CD14-positive monocyte (primary cell): Measurements from ENCODE around the gene DPH1. TPM values are rescaled to one million over a fixed set of nuclear protein-coding genes. Genes with fewer than 3 reads are reported as not detected.
"Not testable (repeated sequence)": the region's sequence is repeated elsewhere in the genome, so short reads cannot be mapped to it uniquely, and the experiment has no call there.

Experiments
- DNase-seq, 3 donors: peaks; one replicate each; pipeline ENCODE4 v3.0.0-alpha.2; 2011 to 2022
- H2AFZ ChIP-seq: 2 replicates; pipeline ENCODE4 v1.6.0; 2012; ENCODE audit warnings: mild to moderate bottlenecking, low read depth, low read length, inconsistent platforms; ENCODE audit not compliant: insufficient read depth, poor library complexity, severe bottlenecking
- H3K27ac ChIP-seq, 2 donors: 1 replicate in 1 of 2; 2 replicates in 1 of 2; pipeline ENCODE4 v1.5.1; 2012 to 2013; ENCODE audit warnings: low read length in 2 of 2, control low read depth in 1 of 2, inconsistent platforms in 1 of 2, low read depth in 1 of 2, mild to moderate bottlenecking in 1 of 2
- H3K27me3 ChIP-seq, 2 donors: one replicate each; pipeline versions ENCODE4 v1.6.0 to v1.6.1; 2011 to 2013; ENCODE audit warnings: low read length in 2 of 2; ENCODE audit not compliant: control insufficient read depth in 2 of 2, insufficient read depth in 2 of 2
- H3K36me3 ChIP-seq, 2 donors: replicated peaks in 1 of 2; 1 replicate in 1 of 2; 2 replicates in 1 of 2; pipeline versions ENCODE4 v1.5.1 to v1.6.1; 2012 to 2013; ENCODE audit warnings: low read length in 2 of 2, control low read depth in 1 of 2, inconsistent platforms in 1 of 2, mild to moderate bottlenecking in 1 of 2; ENCODE audit not compliant: insufficient read depth in 2 of 2, control insufficient read depth in 1 of 2
- H3K4me1 ChIP-seq, 2 donors: 1 replicate in 1 of 2; 2 replicates in 1 of 2; pipeline versions ENCODE4 v1.5.1 to v1.6.1; 2012 to 2013; ENCODE audit warnings: low read length in 2 of 2, control low read depth in 1 of 2, inconsistent platforms in 1 of 2, mild to moderate bottlenecking in 1 of 2, moderate library complexity in 1 of 2; ENCODE audit not compliant: insufficient read depth in 2 of 2, control insufficient read depth in 1 of 2
- H3K4me2 ChIP-seq: replicated peaks from 2 replicates; pipeline ENCODE3; 2012; ENCODE audit warnings: low read length, moderate library complexity, mild to moderate bottlenecking; ENCODE audit not compliant: poor library complexity, severe bottlenecking; ENCODE audit errors: extremely low read depth
- H3K4me3 ChIP-seq, 3 experiments: fragments of 200-600 bp in 1 of 3; sonication (generic) in 1 of 3; replicated peaks in 1 of 3; 1 replicate in 2 of 3; 2 replicates in 1 of 3; pipeline ENCODE4 v1.5.1; 2011 to 2013; ENCODE audit warnings: low read length in 3 of 3, mild to moderate bottlenecking in 3 of 3, control low read depth in 2 of 3, low read depth in 2 of 3, inconsistent platforms in 1 of 3, moderate library complexity in 1 of 3
- H3K79me2 ChIP-seq: 2 replicates; pipeline ENCODE4 v1.6.0; 2012; ENCODE audit warnings: mild to moderate bottlenecking, control low read depth, inconsistent platforms, low read length, moderate library complexity; ENCODE audit not compliant: insufficient read depth
- H3K9ac ChIP-seq: 2 replicates; pipeline ENCODE4 v1.6.0; 2017; ENCODE audit warnings: low read length, mild to moderate bottlenecking; ENCODE audit not compliant: insufficient read depth, poor library complexity, severe bottlenecking
- H3K9me3 ChIP-seq, 2 donors: replicated peaks in 1 of 2; 1 replicate in 1 of 2; 2 replicates in 1 of 2; pipeline versions ENCODE4 v1.5.1 to v1.6.1; 2012 to 2013; ENCODE audit warnings: low read length in 2 of 2, control low read depth in 1 of 2; ENCODE audit not compliant: control insufficient read depth in 1 of 2, insufficient read depth in 1 of 2
- H4K20me1 ChIP-seq: 2 replicates; pipeline ENCODE4 v1.6.0; 2012; ENCODE audit warnings: mild to moderate bottlenecking, low read length, control low read depth, moderate library complexity; ENCODE audit not compliant: insufficient read depth
- H3K27ac Mint-ChIP-seq, 7 donors: one replicate each; pipeline ENCODE4 v1.8.0; 2020; ENCODE audit warnings: mild to moderate bottlenecking in 7 of 7, mixed read lengths in 7 of 7, moderate library complexity in 6 of 7, inconsistent platforms in 2 of 7
- H3K27me3 Mint-ChIP-seq, 3 donors: one replicate each; pipeline ENCODE4 v1.8.0; 2021 to 2022; ENCODE audit warnings: low read depth in 3 of 3, mild to moderate bottlenecking in 3 of 3, mixed read lengths in 3 of 3, moderate library complexity in 3 of 3, inconsistent platforms in 1 of 3
- H3K36me3 Mint-ChIP-seq, 2 donors: one replicate each; pipeline ENCODE4 v1.8.0; 2020; ENCODE audit warnings: mixed read lengths in 2 of 2, inconsistent platforms in 1 of 2, mild to moderate bottlenecking in 1 of 2
- H3K4me1 Mint-ChIP-seq: one replicate; pipeline ENCODE4 v1.8.0; 2020; ENCODE audit warnings: mild to moderate bottlenecking, mixed read lengths
- H3K4me3 Mint-ChIP-seq, 2 donors: one replicate each; pipeline ENCODE4 v1.8.0; 2020; ENCODE audit warnings: mild to moderate bottlenecking in 2 of 2, mixed read lengths in 2 of 2, moderate library complexity in 1 of 2
- H3K9me3 Mint-ChIP-seq, 7 donors: one replicate each; pipeline ENCODE4 v1.8.0; 2020 to 2022; ENCODE audit warnings: mixed read lengths in 7 of 7, mild to moderate bottlenecking in 6 of 7, moderate library complexity in 6 of 7, inconsistent platforms in 2 of 7
- WGBS: methylation state at CpG from one replicate; pipeline ENCODE4 v1.1.5; 2013; ENCODE audit warnings: missing lambda C conversion rate; ENCODE audit not compliant: insufficient coverage; 5-methylcytosine and 5-hydroxymethylcytosine counted together
- intact Hi-C, 2 donors: fragments of 100-400 bp; cut with micrococcal nuclease; formaldehyde crosslinking; loops; one replicate each; pipeline versions ENCODE4 v1.15.0 to v1.15.1; 2023
- polyA plus RNA-seq, 3 donors: library from polyadenylated mRNA; depleted of rRNA in 1 of 3; unstranded in 2 of 3; stranded (reverse) in 1 of 3; fragments of 300-500 nt in 2 of 3; fragments of >200 nt in 1 of 3; fragmentation: Illumina TruSeq in 2 of 3; gene quantifications; 1 replicate in 2 of 3; 2 replicates in 1 of 3; pipeline ENCODE4 v1.2.3, GENCODE V29; 2012 to 2021
- TF ChIP-seq, protein P1 (sequence below): fragments of 200-600 bp; IDR thresholded peaks from one replicate; pipeline ENCODE4 v1.8.0; 2022; ENCODE audit warnings: antibody characterized with exemption, mild to moderate bottlenecking

DPH1 gene
- polyA plus RNA-seq, 3 donors, result 7.5 to 29.4 (median 9.3) TPM

DNA sequence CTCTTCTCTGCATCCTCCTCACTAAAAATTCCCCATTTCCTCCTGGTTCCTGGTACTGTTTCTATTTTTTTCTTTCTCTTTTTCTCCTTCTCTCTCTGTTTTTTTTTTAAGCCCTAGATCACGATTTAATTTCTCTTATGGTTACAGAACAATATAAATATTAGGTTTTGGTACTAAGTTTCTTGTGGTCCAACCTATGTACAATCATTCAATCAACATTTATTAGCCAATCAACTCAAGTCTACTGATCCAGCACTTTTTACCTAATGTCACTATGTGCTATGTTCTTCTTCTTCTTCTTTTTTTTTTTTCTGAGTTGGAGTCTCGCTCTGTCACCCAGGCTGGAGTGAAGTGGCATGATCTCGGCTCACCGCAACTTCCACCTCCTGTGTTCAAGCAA is 17.5 kb upstream of the DPH1 start:
- Histone ChIP-seq H3K79me2 (no peaks in the 10 kb centered on the region), H3K9me3 (peaks cover 0 to 6% of the 10 kb centered on the region in 2 donors), H2AFZ (no peak overlapping the region), H3K27ac (no peak overlapping the region), H3K36me3 (no peaks in the 10 kb centered on the region), H3K4me1 (peaks cover 0 to 3% of the 10 kb centered on the region in 2 donors), H3K4me3 (no peak overlapping the region), H3K27me3 (no peaks in the 10 kb centered on the region), H3K9ac (no peak overlapping the region), H3K4me2 (no peak overlapping the region), H4K20me1 (no peaks in the 10 kb centered on the region)
- Mint-ChIP-seq H3K36me3 (no peaks in the 10 kb centered on the region), H3K9me3 (peaks cover 0 to 6% (median 3%) of the 10 kb centered on the region in 7 donors), H3K4me1 (peaks cover 17% of the 10 kb centered on the region), H3K27ac (no peak overlapping the region), H3K27me3 (peaks cover 3 to 17% (median 13%) of the 10 kb centered on the region in 3 donors), H3K4me3 (no peak overlapping the region)
- DNase-seq, result no peak
- 68% methylated on average over 3 of the region's 4 CpGs for WGBS
- intact Hi-C loops, result no loop called here
- TF ChIP-seq, protein P1, sequence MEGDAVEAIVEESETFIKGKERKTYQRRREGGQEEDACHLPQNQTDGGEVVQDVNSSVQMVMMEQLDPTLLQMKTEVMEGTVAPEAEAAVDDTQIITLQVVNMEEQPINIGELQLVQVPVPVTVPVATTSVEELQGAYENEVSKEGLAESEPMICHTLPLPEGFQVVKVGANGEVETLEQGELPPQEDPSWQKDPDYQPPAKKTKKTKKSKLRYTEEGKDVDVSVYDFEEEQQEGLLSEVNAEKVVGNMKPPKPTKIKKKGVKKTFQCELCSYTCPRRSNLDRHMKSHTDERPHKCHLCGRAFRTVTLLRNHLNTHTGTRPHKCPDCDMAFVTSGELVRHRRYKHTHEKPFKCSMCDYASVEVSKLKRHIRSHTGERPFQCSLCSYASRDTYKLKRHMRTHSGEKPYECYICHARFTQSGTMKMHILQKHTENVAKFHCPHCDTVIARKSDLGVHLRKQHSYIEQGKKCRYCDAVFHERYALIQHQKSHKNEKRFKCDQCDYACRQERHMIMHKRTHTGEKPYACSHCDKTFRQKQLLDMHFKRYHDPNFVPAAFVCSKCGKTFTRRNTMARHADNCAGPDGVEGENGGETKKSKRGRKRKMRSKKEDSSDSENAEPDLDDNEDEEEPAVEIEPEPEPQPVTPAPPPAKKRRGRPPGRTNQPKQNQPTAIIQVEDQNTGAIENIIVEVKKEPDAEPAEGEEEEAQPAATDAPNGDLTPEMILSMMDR, result no peak

DNA sequence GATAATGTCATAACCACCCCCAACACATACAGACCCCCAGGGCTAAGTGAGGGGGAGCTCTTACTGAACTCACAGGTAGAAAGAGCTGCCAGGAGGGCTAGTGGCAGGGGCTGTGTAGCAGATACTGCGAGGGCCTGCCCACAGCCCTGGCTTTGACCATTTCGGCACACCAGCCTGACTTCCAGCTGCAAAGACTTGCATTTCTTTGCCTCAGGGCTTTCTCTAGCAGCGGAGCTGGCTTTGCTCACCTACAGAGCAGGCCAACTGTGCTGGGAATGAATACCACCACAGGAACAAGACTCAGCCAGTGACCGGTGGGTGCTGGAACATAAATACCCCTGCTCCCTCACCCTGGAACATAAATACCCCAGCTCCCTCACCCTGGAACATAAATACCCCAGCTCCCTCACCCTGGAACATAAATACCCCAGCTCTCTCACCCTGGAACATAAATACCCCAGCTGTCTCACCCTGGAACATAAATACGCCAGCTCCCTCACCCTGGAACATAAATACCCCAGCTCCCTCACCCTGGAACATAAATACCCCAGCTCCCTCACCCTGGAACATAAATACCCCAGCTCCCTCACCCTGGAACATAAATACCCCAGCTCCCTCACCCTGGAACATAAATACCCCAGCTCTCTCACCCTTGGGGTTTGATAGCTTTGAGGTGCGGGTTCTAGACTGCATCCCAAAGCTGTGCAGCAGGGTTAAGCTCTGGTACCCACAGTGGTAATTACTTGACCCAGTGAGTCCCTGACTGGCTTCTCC is 16.5 kb upstream of the DPH1 start:
- H4K20me1 ChIP-seq, H3K79me2 ChIP-seq, DNase-seq, H3K27me3 ChIP-seq, H3K27ac ChIP-seq, H3K27ac Mint-ChIP-seq, intact Hi-C loops, H3K9me3 ChIP-seq, H2AFZ ChIP-seq, H3K9ac ChIP-seq, H3K4me1 ChIP-seq, H3K9me3 Mint-ChIP-seq, H3K4me3 Mint-ChIP-seq, H3K4me3 ChIP-seq, H3K4me2 ChIP-seq, H3K36me3 Mint-ChIP-seq, H3K36me3 ChIP-seq: not testable (repeated sequence)
- Mint-ChIP-seq H3K4me1 (peaks cover 14% of the 10 kb centered on the region), H3K27me3 (peaks cover 6 to 23% (median 16%) of the 10 kb centered on the region in 3 donors)
- WGBS, result 93% methylated on average over 3 of the region's 6 CpGs
